Upper lobe of left lung (tissue), 4 donors: Measurements from ENCODE around the gene CACNA1D.

Source experiments
- CTCF ChIP-seq, 6 experiments: fragments of 450-650 bp in 4 of 6; fragments of 200-600 bp in 2 of 6; sonication (generic) in 2 of 6; IDR thresholded peaks; one replicate each; pipeline ENCODE4 v1.5.1; 2016 to 2019; ENCODE audit warnings: antibody characterized with exemption in 6 of 6
- POLR2AphosphoS5 ChIP-seq, 2 donors: sonication (generic); formaldehyde crosslinking; IDR thresholded peaks; one replicate each; pipeline ENCODE4 v1.5.1; 2017; ENCODE audit warnings: antibody characterized with exemption in 2 of 2

- TF ChIP-seq POLR2AphosphoS5 (IDR thresholded peaks at IDR 0.05) (no peak), CTCF (IDR thresholded peaks at IDR 0.05) (no peak)
Observed at GRCh38 chr3:53844262-53845102, 350.1 kb downstream of the CACNA1D start.
